K562 (cell line): ENCODE measurements around the gene MYL3. TPM values are rescaled to one million over a fixed set of nuclear protein-coding genes. Genes with fewer than 3 reads are reported as not detected.

Source experiments
- ATAC-seq: fragments of 200-7000 bp; cut with Tn5 transposase; 3 replicates; pipeline ENCODE4 v1.9.1; 2020; ENCODE audit warnings: moderate library complexity
- BruUV-seq: library from RNA; stranded (reverse); fragments of 400-500 nt; replicated peaks from 2 replicates; lab custom pipeline; 2021; lab: Mats Ljungman, UMichigan
- CTCF ChIA-PET: fragments of 300-600 bp; formaldehyde crosslinking; extraction: SDS; loops from one replicate; lab custom pipeline; 2021; ENCODE audit warnings: low intra/inter-chr PET ratio; lab: Yijun Ruan, JAX
- POLR2A ChIA-PET: fragments of 300-600, 350-650 bp; sonication (Branson Sonifier 250); formaldehyde crosslinking; extraction: SDS; loops from one replicate; lab custom pipeline; 2021; ENCODE audit warnings: antibody characterized with exemption, inconsistent platforms; lab: Yijun Ruan, JAX
- DNase-seq, 4 experiments: peaks; one replicate each; pipeline versions ENCODE4 v3.0.0 to v3.0.0-alpha.2; 2011 to 2018; ENCODE audit warnings: low spot score in 3 of 4, mixed read lengths in 3 of 4; ENCODE audit errors: extremely low read depth in 1 of 4
- FAIRE-seq: peaks from 2 replicates; lab custom pipeline; 2011; peaks lifted over from hg19 to GRCh38; lab: Jason Lieb, UNC
- H2AFZ ChIP-seq: 2 replicates; pipeline ENCODE4 v1.6.0; 2011; ENCODE audit warnings: low read depth, low read length, control low read depth, inconsistent platforms
- H3K27ac ChIP-seq: fragments of 200-600 bp; 3 replicates; pipeline ENCODE4 v1.8.0; 2011; ENCODE audit warnings: low read depth, mild to moderate bottlenecking, control low read depth, inconsistent platforms, low read length, moderate library complexity, mixed read lengths; ENCODE audit errors: extremely low read depth
- H3K27me3 ChIP-seq, 2 experiments: fragments of 300-600 bp in 1 of 2; 2 replicates in 1 of 2; 3 replicates in 1 of 2; pipeline versions ENCODE4 v1.6.0 to v1.8.0; 2011; ENCODE audit warnings: inconsistent platforms in 2 of 2, low read length in 2 of 2, mild to moderate bottlenecking in 1 of 2, mixed read lengths in 1 of 2, moderate library complexity in 1 of 2; ENCODE audit not compliant: control insufficient read depth in 2 of 2, insufficient read depth in 2 of 2
- H3K36me3 ChIP-seq: fragments of 300-600 bp; 3 replicates; pipeline ENCODE4 v1.8.0; 2011; ENCODE audit warnings: mild to moderate bottlenecking, low read length, inconsistent platforms; ENCODE audit not compliant: control insufficient read depth, insufficient read depth
- H3K4me1 ChIP-seq, 2 experiments: fragments of 200-600 bp in 1 of 2; replicated peaks in 1 of 2; 2 replicates in 1 of 2; 3 replicates in 1 of 2; pipeline versions ENCODE4 v1.5.1 to v1.8.0; 2011; ENCODE audit warnings: inconsistent platforms in 2 of 2, low read length in 2 of 2, mild to moderate bottlenecking in 1 of 2, mixed read lengths in 1 of 2, moderate library complexity in 1 of 2; ENCODE audit not compliant: control insufficient read depth in 2 of 2, insufficient read depth in 2 of 2
- H3K4me2 ChIP-seq: 2 replicates; pipeline ENCODE4 v1.6.1; 2011; ENCODE audit warnings: low read length, control low read depth, inconsistent platforms, mixed read lengths; ENCODE audit not compliant: insufficient read depth
- H3K4me3 ChIP-seq: fragments of 200-600 bp; sonication (generic), shearing (Covaris generic); 2 replicates; pipeline ENCODE4 v1.5.1; 2016; ENCODE audit warnings: control low read depth, inconsistent platforms
- H3K79me2 ChIP-seq: fragments of 200-600 bp; 3 replicates; pipeline ENCODE4 v1.8.0; 2011; ENCODE audit warnings: low read length, inconsistent platforms; ENCODE audit not compliant: control insufficient read depth, insufficient read depth
- H3K9ac ChIP-seq, 2 experiments: 2 replicates each; pipeline versions ENCODE4 v1.6.0 to v1.6.1; 2011; ENCODE audit warnings: low read depth in 2 of 2, low read length in 2 of 2, control low read depth in 1 of 2, inconsistent platforms in 1 of 2, mild to moderate bottlenecking in 1 of 2, mixed read lengths in 1 of 2; ENCODE audit not compliant: insufficient read depth in 1 of 2
- H3K9me1 ChIP-seq: one replicate; pipeline ENCODE4 v1.6.0; 2011; ENCODE audit warnings: inconsistent platforms, mild to moderate bottlenecking, low read length, moderate library complexity; ENCODE audit not compliant: control insufficient read depth, insufficient read depth
- H3K9me3 ChIP-seq: replicated peaks from 2 replicates; pipeline ENCODE4 v1.5.1; 2011; ENCODE audit warnings: low read depth, low read length, inconsistent platforms; ENCODE audit not compliant: control insufficient read depth, insufficient read depth
- H4K20me1 ChIP-seq: replicated peaks from 2 replicates; pipeline ENCODE4 v1.6.1; 2011; ENCODE audit warnings: low read length, inconsistent platforms, mixed read lengths; ENCODE audit not compliant: control insufficient read depth, insufficient read depth
- CEBPG ChIP-seq, 3 experiments: fragments of 200-800 bp in 1 of 3; sonication (Bioruptor generic) in 1 of 3; sonication (generic) in 1 of 3; formaldehyde crosslinking in 1 of 3; IDR thresholded peaks in 2 of 3; conservative IDR thresholded peaks in 1 of 3; 2 replicates each; pipeline versions ENCODE4 v1.6.1 to v1.8.0; 2016 to 2022; ENCODE audit warnings: missing compliant biosample characterization in 2 of 3, missing genetic modification characterization in 2 of 3, mild to moderate bottlenecking in 1 of 3, missing genetic modification reagents in 1 of 3
- ETV6 ChIP-seq, 3 experiments: fragments of 150-350 bp in 1 of 3; sonication (generic) in 1 of 3; formaldehyde crosslinking in 1 of 3; IDR thresholded peaks; 2 replicates each; pipeline versions ENCODE4 v1.6.1 to v1.8.0; 2014 to 2022; ENCODE audit warnings: borderline replicate concordance in 2 of 3, low read depth in 2 of 3, antibody characterized with exemption in 1 of 3, low read length in 1 of 3, mild to moderate bottlenecking in 1 of 3, missing genetic modification reagents in 1 of 3
- FOXP1 ChIP-seq: sonication (generic); formaldehyde crosslinking; IDR thresholded peaks from 2 replicates; pipeline ENCODE4 v1.8.0; 2022; ENCODE audit warnings: mild to moderate bottlenecking, missing genetic modification reagents
- GATAD2B ChIP-seq: fragments of 450-650 bp; IDR thresholded peaks from 2 replicates; pipeline ENCODE4 v1.6.1; 2017; ENCODE audit warnings: mild to moderate bottlenecking, borderline replicate concordance
- MEIS2 ChIP-seq: fragments of 450-650 bp; IDR thresholded peaks from 2 replicates; pipeline ENCODE4 v1.6.1; 2014; ENCODE audit warnings: mild to moderate bottlenecking; ENCODE audit not compliant: partially characterized antibody
- NCOA6 ChIP-seq: fragments of 450-650 bp; IDR thresholded peaks from 2 replicates; pipeline ENCODE4 v1.6.1; 2017; ENCODE audit warnings: mild to moderate bottlenecking
- SMAD4 ChIP-seq: fragments of 250-450 bp; sonication (Bioruptor Pico); conservative IDR thresholded peaks from 2 replicates; pipeline ENCODE4 v1.8.0; 2021; ENCODE audit warnings: inconsistent platforms, mild to moderate bottlenecking, moderate library complexity
- TBP ChIP-seq: optimal IDR thresholded peaks from 2 replicates; pipeline ENCODE3; 2011; ENCODE audit warnings: low read depth, low read length, improper control_type of control experiment
- WGBS: fragments of 100-300 bp; shearing (Covaris generic); methylation state at CpG from one replicate; pipeline ENCODE4 v1.1.6; 2016; ENCODE audit warnings: low coverage, mixed read lengths; ENCODE audit not compliant: insufficient coverage; ENCODE audit errors: missing lambda C conversion rate; 5-methylcytosine and 5-hydroxymethylcytosine counted together
- in situ Hi-C: fragments of 300-500 bp; cut with MboI; formaldehyde crosslinking; loops from 4 replicates; pipeline ENCODE4 v1.15.0; 2018; ENCODE audit warnings: inconsistent platforms, mixed read lengths
- intact Hi-C: fragments of 100-400 bp; cut with micrococcal nuclease; formaldehyde crosslinking; loops from 2 replicates; pipeline ENCODE4 v1.14.2; 2022
- polyA plus RNA-seq, 8 experiments: library from polyadenylated mRNA; depleted of rRNA in 4 of 8; stranded (reverse) in 5 of 8; unstranded in 3 of 8; fragments of >200 nt; fragmentation: Nextera tagmentation in 2 of 8; fragmentation: Illumina TruSeq in 1 of 8; extraction: Ambion mirVana in 2 of 8; extraction: Trizol in 1 of 8; gene quantifications; 2 replicates each; pipeline versions ENCODE4 v1.2.1 to v1.2.3, GENCODE V29; 2011 to 2014; ENCODE audit warnings: inconsistent platforms in 1 of 8, missing spikeins in 1 of 8
- total RNA-seq, 7 experiments: library from RNA; depleted of rRNA in 6 of 7; stranded (reverse); fragments of >200 nt in 6 of 7; fragmentation: Illumina TruSeq in 2 of 7; extraction: Trizol in 2 of 7; gene quantifications; 2 replicates each; pipeline versions ENCODE4 v1.2.1 to v1.2.3, GENCODE V29; 2011 to 2021; ENCODE audit warnings: low replicate concordance in 1 of 7
- TF ChIP-seq, protein P1 (sequence below), 2 experiments: fragments of 450-650 bp in 1 of 2; sonication (generic) in 1 of 2; formaldehyde crosslinking in 1 of 2; IDR thresholded peaks in 1 of 2; conservative IDR thresholded peaks in 1 of 2; 2 replicates each; pipeline versions ENCODE4 v1.6.1 to v1.8.1; 2016 to 2023; ENCODE audit warnings: mild to moderate bottlenecking in 2 of 2, moderate library complexity in 2 of 2, inconsistent platforms in 1 of 2, missing genetic modification reagents in 1 of 2
- TF ChIP-seq, protein P2 (sequence below), 2 experiments: IDR thresholded peaks; 2 replicates each; pipeline ENCODE4 v1.6.1; 2011; ENCODE audit warnings: borderline replicate concordance in 1 of 2, control low read depth in 1 of 2, low read depth in 1 of 2, low read length in 1 of 2, mild to moderate bottlenecking in 1 of 2, mixed read lengths in 1 of 2, moderate library complexity in 1 of 2; ENCODE audit not compliant: insufficient read depth in 1 of 2, insufficient read length in 1 of 2, poor library complexity in 1 of 2, severe bottlenecking in 1 of 2; ENCODE audit errors: extremely low read depth in 1 of 2
- TF ChIP-seq, protein P3 (sequence below): IDR thresholded peaks from 2 replicates; pipeline ENCODE4 v1.6.1; 2014; ENCODE audit warnings: antibody characterized with exemption
- TF ChIP-seq, protein P4 (sequence below): fragments of 250-450 bp; sonication (Bioruptor Pico); IDR thresholded peaks from 2 replicates; pipeline ENCODE4 v1.9.0; 2021; ENCODE audit warnings: mild to moderate bottlenecking, inconsistent platforms
- TF ChIP-seq, protein P5 (sequence below): sonication (generic); formaldehyde crosslinking; IDR thresholded peaks from 2 replicates; pipeline ENCODE4 v1.9.0; 2022; ENCODE audit warnings: mild to moderate bottlenecking, missing genetic modification reagents

The MYL3 gene
- total and polyA plus RNA-seq, 9 of the 15 experiments (the other 6 are each of a cell fraction or from before 2014, with no cell fraction given) = 0.14 to 0.45 TPM; not detected in 7

DNA sequence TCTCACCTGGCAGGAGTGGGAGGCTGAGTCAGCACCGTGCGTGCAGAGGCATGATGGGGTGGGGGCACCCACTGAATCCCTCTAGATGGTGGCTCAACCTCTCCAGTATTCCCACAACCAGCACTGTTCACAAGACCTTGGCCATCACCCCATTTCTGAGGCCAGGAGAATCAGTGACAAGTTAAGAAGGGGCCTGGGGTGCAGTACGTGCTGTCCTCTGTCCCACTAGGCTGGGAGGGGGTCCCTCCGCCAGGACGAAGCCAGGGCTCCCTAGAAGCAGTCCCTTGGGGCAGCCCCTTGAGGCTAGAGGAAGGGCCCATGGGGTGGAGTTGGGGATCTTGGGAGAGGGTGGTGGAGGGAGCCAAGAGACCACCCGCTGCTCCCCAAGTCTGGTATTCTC is 4.8 kb downstream of the MYL3 start:
- DNase-seq = no peak
- no peaks in the 10 kb centered on the region for H3K9me3 ChIP-seq
- H3K4me3 ChIP-seq = no peak overlapping the region
- POLR2A ChIA-PET = interaction anchor here (1.3 kb wide), 1 partner anchor 8 kb away, joined by 3 read pairs; no protein-coding TSS in a partner anchor
- FAIRE-seq = no peak
- no peaks in the 10 kb centered on the region for H3K79me2 ChIP-seq
- no peak overlapping the region for H3K4me2 ChIP-seq
- in situ Hi-C loops (no loop called here), intact Hi-C loops (no loop called here)
- H3K36me3 ChIP-seq = no peaks in the 10 kb centered on the region
- ATAC-seq = no peak
- no peaks in the 10 kb centered on the region for H3K9me1 ChIP-seq
- WGBS = 1% methylated on average over 6 of the region's 6 CpGs
- no peak overlapping the region for H3K9ac ChIP-seq
- no peak overlapping the region for H3K27ac ChIP-seq
- no TSS peak for BruUV-seq
- peaks cover 16 to 67% of the 10 kb centered on the region in 2 experiments; a peak in 4 of 5 replicates for H3K27me3 ChIP-seq
- CTCF ChIA-PET = no interaction called here
- no peak overlapping the region for H2AFZ ChIP-seq
- 0 out of 2 replicates have a peak, but pooled peaks cover 7% of the 10 kb centered on the region for H4K20me1 ChIP-seq
- peaks cover 0 to 5% of the 10 kb centered on the region in 2 experiments; a peak in 2 of 5 replicates for H3K4me1 ChIP-seq
- TF ChIP-seq ETV6 (IDR thresholded peaks at IDR 0.05; ENCODE audit: borderline replicate concordance in 1 of 2, low read depth in 2 of 2, low read length in 1 of 2) (no peak), ETV6 (CRISPR knock-in tag; IDR thresholded peaks at IDR 0.05; ENCODE audit: borderline replicate concordance) (no peak), MEIS2 (no peak), TBP (no peak), CEBPG (CRISPR knock-in tag; IDR thresholded peaks at IDR 0.05) (no peak), CEBPG (tag; conservative IDR thresholded peaks at IDR 0.05 in 1 of 2, IDR thresholded peaks at IDR 0.05 in 1 of 2) (no peak), NCOA6 (no peak), FOXP1 (CRISPR knock-in tag) (no peak), SMAD4 (no peak), GATAD2B (no peak)
- TF ChIP-seq, protein P1, sequence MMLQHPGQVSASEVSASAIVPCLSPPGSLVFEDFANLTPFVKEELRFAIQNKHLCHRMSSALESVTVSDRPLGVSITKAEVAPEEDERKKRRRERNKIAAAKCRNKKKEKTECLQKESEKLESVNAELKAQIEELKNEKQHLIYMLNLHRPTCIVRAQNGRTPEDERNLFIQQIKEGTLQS (IDR thresholded peaks at IDR 0.05) = no peak
- TF ChIP-seq, protein P1 (CRISPR knock-in tag; conservative IDR thresholded peaks at IDR 0.05) = no peak
- TF ChIP-seq, protein P2, sequence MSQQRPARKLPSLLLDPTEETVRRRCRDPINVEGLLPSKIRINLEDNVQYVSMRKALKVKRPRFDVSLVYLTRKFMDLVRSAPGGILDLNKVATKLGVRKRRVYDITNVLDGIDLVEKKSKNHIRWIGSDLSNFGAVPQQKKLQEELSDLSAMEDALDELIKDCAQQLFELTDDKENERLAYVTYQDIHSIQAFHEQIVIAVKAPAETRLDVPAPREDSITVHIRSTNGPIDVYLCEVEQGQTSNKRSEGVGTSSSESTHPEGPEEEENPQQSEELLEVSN (IDR thresholded peaks at IDR 0.05; ENCODE audit: borderline replicate concordance in 1 of 2, extremely low read depth in 1 of 2, insufficient read depth in 1 of 2, insufficient read length in 1 of 2, low read depth in 1 of 2, low read length in 1 of 2, poor library complexity in 1 of 2, severe bottlenecking in 1 of 2) = no peak
- TF ChIP-seq, protein P3, sequence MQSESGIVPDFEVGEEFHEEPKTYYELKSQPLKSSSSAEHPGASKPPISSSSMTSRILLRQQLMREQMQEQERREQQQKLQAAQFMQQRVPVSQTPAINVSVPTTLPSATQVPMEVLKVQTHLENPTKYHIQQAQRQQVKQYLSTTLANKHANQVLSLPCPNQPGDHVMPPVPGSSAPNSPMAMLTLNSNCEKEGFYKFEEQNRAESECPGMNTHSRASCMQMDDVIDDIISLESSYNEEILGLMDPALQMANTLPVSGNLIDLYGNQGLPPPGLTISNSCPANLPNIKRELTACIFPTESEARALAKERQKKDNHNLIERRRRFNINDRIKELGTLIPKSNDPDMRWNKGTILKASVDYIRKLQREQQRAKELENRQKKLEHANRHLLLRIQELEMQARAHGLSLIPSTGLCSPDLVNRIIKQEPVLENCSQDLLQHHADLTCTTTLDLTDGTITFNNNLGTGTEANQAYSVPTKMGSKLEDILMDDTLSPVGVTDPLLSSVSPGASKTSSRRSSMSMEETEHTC = no peak
- TF ChIP-seq, protein P4, sequence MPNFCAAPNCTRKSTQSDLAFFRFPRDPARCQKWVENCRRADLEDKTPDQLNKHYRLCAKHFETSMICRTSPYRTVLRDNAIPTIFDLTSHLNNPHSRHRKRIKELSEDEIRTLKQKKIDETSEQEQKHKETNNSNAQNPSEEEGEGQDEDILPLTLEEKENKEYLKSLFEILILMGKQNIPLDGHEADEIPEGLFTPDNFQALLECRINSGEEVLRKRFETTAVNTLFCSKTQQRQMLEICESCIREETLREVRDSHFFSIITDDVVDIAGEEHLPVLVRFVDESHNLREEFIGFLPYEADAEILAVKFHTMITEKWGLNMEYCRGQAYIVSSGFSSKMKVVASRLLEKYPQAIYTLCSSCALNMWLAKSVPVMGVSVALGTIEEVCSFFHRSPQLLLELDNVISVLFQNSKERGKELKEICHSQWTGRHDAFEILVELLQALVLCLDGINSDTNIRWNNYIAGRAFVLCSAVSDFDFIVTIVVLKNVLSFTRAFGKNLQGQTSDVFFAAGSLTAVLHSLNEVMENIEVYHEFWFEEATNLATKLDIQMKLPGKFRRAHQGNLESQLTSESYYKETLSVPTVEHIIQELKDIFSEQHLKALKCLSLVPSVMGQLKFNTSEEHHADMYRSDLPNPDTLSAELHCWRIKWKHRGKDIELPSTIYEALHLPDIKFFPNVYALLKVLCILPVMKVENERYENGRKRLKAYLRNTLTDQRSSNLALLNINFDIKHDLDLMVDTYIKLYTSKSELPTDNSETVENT (CRISPR knock-in tag) = no peak
- TF ChIP-seq, protein P5, sequence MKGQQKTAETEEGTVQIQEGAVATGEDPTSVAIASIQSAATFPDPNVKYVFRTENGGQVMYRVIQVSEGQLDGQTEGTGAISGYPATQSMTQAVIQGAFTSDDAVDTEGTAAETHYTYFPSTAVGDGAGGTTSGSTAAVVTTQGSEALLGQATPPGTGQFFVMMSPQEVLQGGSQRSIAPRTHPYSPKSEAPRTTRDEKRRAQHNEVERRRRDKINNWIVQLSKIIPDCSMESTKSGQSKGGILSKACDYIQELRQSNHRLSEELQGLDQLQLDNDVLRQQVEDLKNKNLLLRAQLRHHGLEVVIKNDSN (CRISPR knock-in tag) = no peak
